Upper lobe of left lung (tissue), 6 donors: ENCODE measurements around the gene LMBR1. TPM values are rescaled to one million over a fixed set of nuclear protein-coding genes. Genes with fewer than 3 reads are reported as not detected.
"Not testable (repeated sequence)": the region's sequence is repeated elsewhere in the genome, so short reads cannot be mapped to it uniquely, and the experiment has no call there.

ENCODE experiments used
- ATAC-seq, 2 donors: fragments of 200-7000 bp; cut with Tn5 transposase; one replicate each; pipeline ENCODE4 v1.9.1; 2022; ENCODE audit warnings: mild to moderate bottlenecking in 2 of 2, moderate library complexity in 2 of 2; ENCODE audit not compliant: low FRiP score in 2 of 2
- DNase-seq, 2 donors: peaks; one replicate each; pipeline ENCODE4 v3.0.0-alpha.2; 2019 to 2020
- H3K27ac ChIP-seq, 4 donors: fragments of 200-600 bp; sonication (generic); one replicate each; pipeline ENCODE4 v1.5.1; 2016 to 2019
- H3K27me3 ChIP-seq, 4 donors: fragments of 200-600 bp; sonication (generic); one replicate each; pipeline ENCODE4 v1.5.1; 2017 to 2019
- H3K36me3 ChIP-seq, 4 donors: fragments of 200-600 bp; sonication (generic); one replicate each; pipeline ENCODE4 v1.5.1; 2016 to 2019
- H3K4me1 ChIP-seq, 4 donors: fragments of 200-600 bp; sonication (generic); one replicate each; pipeline ENCODE4 v1.5.1; 2018 to 2019
- H3K4me3 ChIP-seq, 4 donors: fragments of 200-600 bp; sonication (generic); one replicate each; pipeline ENCODE4 v1.5.1; 2017 to 2019; ENCODE audit warnings: mild to moderate bottlenecking in 2 of 4, moderate library complexity in 1 of 4
- H3K9me3 ChIP-seq, 4 donors: fragments of 200-600 bp; sonication (generic); one replicate each; pipeline ENCODE4 v1.5.1; 2018 to 2019
- CTCF ChIP-seq, 6 experiments: fragments of 450-650 bp in 4 of 6; fragments of 200-600 bp in 2 of 6; sonication (generic) in 2 of 6; IDR thresholded peaks; one replicate each; pipeline ENCODE4 v1.5.1; 2016 to 2019; ENCODE audit warnings: antibody characterized with exemption in 6 of 6
- EP300 ChIP-seq, 4 donors: sonication (generic); formaldehyde crosslinking; IDR thresholded peaks; one replicate each; pipeline ENCODE4 v1.5.1; 2017; ENCODE audit warnings: antibody characterized with exemption in 4 of 4, control low read depth in 2 of 4
- POLR2A ChIP-seq, 4 donors: fragments of 450-650 bp; IDR thresholded peaks; one replicate each; pipeline ENCODE4 v1.5.1; 2016 to 2017; ENCODE audit warnings: antibody characterized with exemption in 4 of 4, mild to moderate bottlenecking in 2 of 4
- POLR2AphosphoS5 ChIP-seq, 2 donors: sonication (generic); formaldehyde crosslinking; IDR thresholded peaks; one replicate each; pipeline ENCODE4 v1.5.1; 2017; ENCODE audit warnings: antibody characterized with exemption in 2 of 2
- WGBS, 2 donors: methylation state at CpG; one replicate each; pipeline ENCODE4 v1.1.5; 2017 to 2018; 5-methylcytosine and 5-hydroxymethylcytosine counted together
- total RNA-seq, 6 donors: library from RNA; depleted of rRNA in 4 of 6; stranded (reverse); fragments of >200 nt in 4 of 6; gene quantifications; one replicate each; pipeline versions ENCODE4 v1.1.0 to v1.2.1, GENCODE V29; 2016 to 2021
- donor health status: DM: no; HTN: no; CAD: no; lungs with moderate emphysema.
- donor health status: DM: no; HTN: yes; CAD: no; lungs with severe emphysema.

Gene LMBR1
- total RNA-seq, 6 donors from 2014 or later, result 58.6 to 159 (median 81.0) TPM

GRCh38 chr7:156907656-156908055, 14.7 kb upstream of the LMBR1 start:
- DNase-seq, result no peak
- Histone ChIP-seq H3K27me3 (no peaks in the 10 kb centered on the region), H3K27ac (no peak overlapping the region), H3K4me3 (no peak overlapping the region), H3K9me3 (no peaks in the 10 kb centered on the region), H3K4me1 (peaks cover 0 to 19% (median 6%) of the 10 kb centered on the region in 4 donors), H3K36me3 (no peaks in the 10 kb centered on the region)
- TF ChIP-seq EP300 (IDR thresholded peaks at IDR 0.05) (no peak), CTCF (IDR thresholded peaks at IDR 0.05) (no peak), POLR2A (IDR thresholded peaks at IDR 0.05) (no peak), POLR2AphosphoS5 (IDR thresholded peaks at IDR 0.05) (no peak)
- 61 to 72% methylated on average over 4 of the region's 4 CpGs for WGBS, 2 donors
- ATAC-seq, result no peak

- 65 to 85% methylated on average over 4 of the region's 4 CpGs for WGBS, 2 donors
- no peak overlapping the region for H3K4me3 ChIP-seq
- no peak for ATAC-seq
- no peaks in the 10 kb centered on the region for H3K27me3 ChIP-seq
- no peaks in the 10 kb centered on the region for H3K36me3 ChIP-seq
- no peaks in the 10 kb centered on the region for H3K9me3 ChIP-seq
- TF ChIP-seq CTCF (IDR thresholded peaks at IDR 0.05), result no peak
- no peak for TF ChIP-seq POLR2AphosphoS5 (IDR thresholded peaks at IDR 0.05)
- TF ChIP-seq POLR2A (IDR thresholded peaks at IDR 0.05), result no peak
- TF ChIP-seq EP300 (IDR thresholded peaks at IDR 0.05), result no peak
- no peak for DNase-seq
- H3K4me1 ChIP-seq, result peaks cover 0 to 19% (median 6%) of the 10 kb centered on the region in 4 donors
- peak overlapping the region in 1 of 4 donors; percentile 48 for H3K27ac ChIP-seq
These were observed 13.2 kb upstream of the LMBR1 start for GRCh38 chr7:156906200-156906649.

- WGBS, 2 donors, result 43 to 45% methylated on average over 10 of the region's 10 CpGs
- Histone ChIP-seq H3K27me3 (no peaks in the 10 kb centered on the region), H3K27ac (peak overlapping the region; percentile 16 to 66 (median 57)), H3K4me3 (no peak overlapping the region), H3K4me1 (peaks cover 0 to 15% (median 3%) of the 10 kb centered on the region in 4 donors), H3K9me3 (no peaks in the 10 kb centered on the region), H3K36me3 (no peaks in the 10 kb centered on the region)
- peak in 1 of 2 donors; percentile 32 for DNase-seq
- peak in 1 of 2 donors; percentile 61 for ATAC-seq
- TF ChIP-seq POLR2AphosphoS5 (IDR thresholded peaks at IDR 0.05) (peak; percentile 59 to 79), POLR2A (IDR thresholded peaks at IDR 0.05) (no peak), EP300 (IDR thresholded peaks at IDR 0.05) (peak; percentile 57 to 99 (median 82)), CTCF (IDR thresholded peaks at IDR 0.05) (no peak)
These were observed 10.4 kb upstream of the LMBR1 start for GRCh38 chr7:156903232-156903909.

- H3K27me3 ChIP-seq, H3K9me3 ChIP-seq, DNase-seq, H3K27ac ChIP-seq, ATAC-seq, H3K36me3 ChIP-seq, H3K4me3 ChIP-seq: not testable (repeated sequence)
- H3K4me1 ChIP-seq, result peaks cover 5 to 26% (median 13%) of the 10 kb centered on the region in 4 donors
- WGBS, 2 donors, result 78 to 91% methylated on average over 9 of the region's 9 CpGs
These were observed 7.1 kb upstream of the LMBR1 start for GRCh38 chr7:156900093-156900492.

GRCh38 chr7:156898938-156899337, 6.0 kb upstream of the LMBR1 start:
- DNase-seq (no peak), ATAC-seq (no peak)
- Histone ChIP-seq H3K4me3 (no peak overlapping the region), H3K9me3 (no peaks in the 10 kb centered on the region), H3K36me3 (no peaks in the 10 kb centered on the region), H3K27ac (no peak overlapping the region), H3K27me3 (no peaks in the 10 kb centered on the region), H3K4me1 (peaks cover 15 to 33% (median 19%) of the 10 kb centered on the region in 4 donors)
- TF ChIP-seq EP300 (IDR thresholded peaks at IDR 0.05) (no peak), CTCF (IDR thresholded peaks at IDR 0.05) (no peak), POLR2A (IDR thresholded peaks at IDR 0.05) (no peak)
- WGBS, 2 donors, result 61 to 74% methylated on average over 1 of the region's 1 CpG
